SK-N-SH (cell line): ENCODE measurements around the gene POU2F3. TPM values are rescaled to one million over a fixed set of nuclear protein-coding genes. Genes with fewer than 3 reads are reported as not detected.
A peak's percentile ranks its signal among the peaks of the same experiment; 100 is the strongest.

Experiments used
- CTCF ChIA-PET: fragments of 300-600, 350-600 bp; formaldehyde crosslinking; extraction: SDS; loops from one replicate; lab custom pipeline; 2021; lab: Yijun Ruan, JAX
- POLR2A ChIA-PET: fragments of 350-600 bp; sonication (Branson Sonifier 250); formaldehyde crosslinking; extraction: SDS; loops from one replicate; lab custom pipeline; 2020; ENCODE audit warnings: antibody characterized with exemption, inconsistent platforms; lab: Yijun Ruan, JAX
- DNase-seq: peaks from one replicate; pipeline ENCODE4 v3.0.0; 2012
- H2AFZ ChIP-seq: fragments of 200-600 bp; sonication (generic); 2 replicates; pipeline ENCODE4 v1.8.1; 2016; ENCODE audit warnings: antibody characterized with exemption, mild to moderate bottlenecking, low read depth
- H3F3A ChIP-seq: fragments of 200-600 bp; sonication (generic); replicated peaks from 2 replicates; pipeline ENCODE3; 2016; ENCODE audit warnings: antibody characterized with exemption, mild to moderate bottlenecking; ENCODE audit not compliant: insufficient read depth
- H3K27ac ChIP-seq, 2 experiments: fragments of 200-500 bp in 1 of 2; fragments of 200-600 bp in 1 of 2; sonication (Bioruptor generic) in 1 of 2; sonication (generic), shearing (Covaris generic) in 1 of 2; 2 replicates each; pipeline versions ENCODE4 v1.5.1 to v1.6.1; 2014 to 2016; ENCODE audit warnings: low read depth in 2 of 2, inconsistent platforms in 1 of 2, low read length in 1 of 2, mild to moderate bottlenecking in 1 of 2, mixed read lengths in 1 of 2
- H3K27me3 ChIP-seq: fragments of 200-600 bp; sonication (generic), shearing (Covaris generic); 2 replicates; pipeline ENCODE4 v1.6.1; 2016; ENCODE audit warnings: mixed run types; ENCODE audit not compliant: insufficient read depth
- H3K36me3 ChIP-seq, 2 experiments: fragments of 200-500 bp in 1 of 2; fragments of 200-600 bp in 1 of 2; sonication (Bioruptor generic) in 1 of 2; sonication (generic) in 1 of 2; replicated peaks in 1 of 2; 2 replicates each; pipeline versions ENCODE3 to v1.5.1; 2014 to 2016; ENCODE audit warnings: low read length in 1 of 2, mild to moderate bottlenecking in 1 of 2; ENCODE audit not compliant: insufficient read depth in 2 of 2, control insufficient read depth in 1 of 2
- H3K4me1 ChIP-seq, 2 experiments: fragments of 200-500 bp in 1 of 2; fragments of 200-600 bp in 1 of 2; sonication (Bioruptor generic) in 1 of 2; sonication (generic), shearing (Covaris generic) in 1 of 2; 2 replicates each; pipeline versions ENCODE4 v1.5.1 to v1.6.1; 2014 to 2016; ENCODE audit warnings: low read depth in 1 of 2, low read length in 1 of 2, mixed run types in 1 of 2; ENCODE audit not compliant: insufficient read depth in 2 of 2, control insufficient read depth in 1 of 2
- H3K4me2 ChIP-seq: fragments of 200-600 bp; sonication (generic), shearing (Covaris generic); 2 replicates; pipeline ENCODE4 v1.6.1; 2017; ENCODE audit warnings: mixed run types
- H3K4me3 ChIP-seq, 2 experiments: fragments of 200-500 bp in 1 of 2; fragments of 200-600 bp in 1 of 2; sonication (Bioruptor generic) in 1 of 2; sonication (generic), shearing (Covaris generic) in 1 of 2; 2 replicates each; pipeline versions ENCODE4 v1.5.1 to v1.8.1; 2014 to 2016; ENCODE audit warnings: low read depth in 2 of 2, inconsistent platforms in 1 of 2, low read length in 1 of 2, mild to moderate bottlenecking in 1 of 2, mixed read lengths in 1 of 2, moderate library complexity in 1 of 2
- H3K79me2 ChIP-seq: fragments of 200-600 bp; sonication (generic); 2 replicates; pipeline ENCODE4 v1.8.1; 2017; ENCODE audit warnings: mild to moderate bottlenecking; ENCODE audit not compliant: insufficient read depth
- H3K9ac ChIP-seq: fragments of 200-600 bp; sonication (generic); 2 replicates; pipeline ENCODE4 v1.6.1; 2017; ENCODE audit warnings: mixed run types
- H3K9me2 ChIP-seq: fragments of 200-600 bp; sonication (generic); 2 replicates; pipeline ENCODE4 v1.6.1; 2017; ENCODE audit warnings: mixed run types
- H3K9me3 ChIP-seq: fragments of 200-600 bp; sonication (generic); 2 replicates; pipeline ENCODE4 v1.6.1; 2017; ENCODE audit warnings: mixed run types, mild to moderate bottlenecking, moderate library complexity
- H4K20me1 ChIP-seq: fragments of 200-600 bp; sonication (generic); 2 replicates; pipeline ENCODE4 v1.6.1; 2017; ENCODE audit warnings: mild to moderate bottlenecking, mixed run types; ENCODE audit not compliant: insufficient read depth
- ELF1 ChIP-seq: IDR thresholded peaks from 2 replicates; pipeline ENCODE4 v1.4.0; 2012
- EZH2phosphoT487 ChIP-seq: fragments of 200-600 bp; sonication (generic); IDR thresholded peaks from 2 replicates; pipeline ENCODE4 v1.6.1; 2017; ENCODE audit warnings: low read depth, mixed run types, mild to moderate bottlenecking, antibody characterized with exemption, moderate library complexity, borderline replicate concordance
- FOSL2 ChIP-seq: IDR thresholded peaks from 2 replicates; pipeline ENCODE4 v1.4.0; 2012; ENCODE audit warnings: low read depth, mild to moderate bottlenecking, moderate library complexity, borderline replicate concordance
- FOXJ3 ChIP-seq: sonication (generic); formaldehyde crosslinking; IDR thresholded peaks from 2 replicates; pipeline ENCODE4 v1.5.1; 2020; ENCODE audit warnings: mild to moderate bottlenecking, missing genetic modification reagents
- FOXM1 ChIP-seq: IDR thresholded peaks from 2 replicates; pipeline ENCODE4 v1.4.0; 2012; ENCODE audit warnings: low read depth, mild to moderate bottlenecking
- JUND ChIP-seq: IDR thresholded peaks from 2 replicates; pipeline ENCODE4 v1.4.0; 2012
- MXI1 ChIP-seq: IDR thresholded peaks from 2 replicates; pipeline ENCODE4 v1.6.1; 2012; ENCODE audit warnings: mild to moderate bottlenecking, low read depth, low read length, improper control_type of control experiment
- NFIC ChIP-seq: IDR thresholded peaks from 2 replicates; pipeline ENCODE4 v1.4.0; 2012; ENCODE audit warnings: borderline replicate concordance
- POLR2AphosphoS5 ChIP-seq: IDR thresholded peaks from 2 replicates; pipeline ENCODE4 v1.6.1; 2012; ENCODE audit warnings: low read depth, low read length
- RAD21 ChIP-seq: IDR thresholded peaks from 2 replicates; pipeline ENCODE4 v1.6.1; 2012; ENCODE audit warnings: mild to moderate bottlenecking, low read length
- RCOR1 ChIP-seq: fragments of 150-350 bp; IDR thresholded peaks from 2 replicates; pipeline ENCODE4 v1.6.1; 2017; ENCODE audit warnings: antibody characterized with exemption, low read length
- RXRA ChIP-seq: IDR thresholded peaks from 2 replicates; pipeline ENCODE4 v1.4.0; 2012; ENCODE audit warnings: low read depth, mild to moderate bottlenecking, borderline replicate concordance
- SIN3A ChIP-seq: IDR thresholded peaks from 2 replicates; pipeline ENCODE4 v1.6.1; 2012; ENCODE audit warnings: low read depth, mild to moderate bottlenecking, low read length, moderate library complexity, borderline replicate concordance
- TAF1 ChIP-seq: IDR thresholded peaks from 2 replicates; pipeline ENCODE4 v1.6.1; 2012; ENCODE audit warnings: low read depth, mild to moderate bottlenecking, low read length, moderate library complexity, borderline replicate concordance
- WGBS: methylation state at CpG from one replicate; pipeline ENCODE4 v1.1.6; 2017; ENCODE audit warnings: low lambda C conversion rate; 5-methylcytosine and 5-hydroxymethylcytosine counted together
- polyA plus RNA-seq, 3 experiments: library from polyadenylated mRNA; depleted of rRNA; stranded (reverse); fragments of >200 nt; gene quantifications; 2 replicates each; pipeline ENCODE4 v1.2.3, GENCODE V29; 2012
- TF ChIP-seq, protein P1 (sequence below): fragments of 150-350 bp; IDR thresholded peaks from 2 replicates; pipeline ENCODE4 v1.6.1; 2016; ENCODE audit warnings: mild to moderate bottlenecking, low read depth, low read length
- TF ChIP-seq, protein P2 (sequence below): fragments of 150-350 bp; IDR thresholded peaks from 2 replicates; pipeline ENCODE4 v1.6.1; 2017; ENCODE audit warnings: antibody characterized with exemption, low read length, low read depth, borderline replicate concordance
- TF ChIP-seq, protein P3 (sequence below): fragments of 200-600 bp; sonication (generic); IDR thresholded peaks from 2 replicates; pipeline ENCODE4 v1.6.1; 2017; ENCODE audit warnings: antibody characterized with exemption, mild to moderate bottlenecking, moderate library complexity
- TF ChIP-seq, protein P4 (sequence below): IDR thresholded peaks from 2 replicates; pipeline ENCODE4; 2012

POU2F3 gene
- polyA plus RNA-seq, 1 of the 3 experiments (the other 2 are of a cell fraction), result 0.02 TPM

DNA sequence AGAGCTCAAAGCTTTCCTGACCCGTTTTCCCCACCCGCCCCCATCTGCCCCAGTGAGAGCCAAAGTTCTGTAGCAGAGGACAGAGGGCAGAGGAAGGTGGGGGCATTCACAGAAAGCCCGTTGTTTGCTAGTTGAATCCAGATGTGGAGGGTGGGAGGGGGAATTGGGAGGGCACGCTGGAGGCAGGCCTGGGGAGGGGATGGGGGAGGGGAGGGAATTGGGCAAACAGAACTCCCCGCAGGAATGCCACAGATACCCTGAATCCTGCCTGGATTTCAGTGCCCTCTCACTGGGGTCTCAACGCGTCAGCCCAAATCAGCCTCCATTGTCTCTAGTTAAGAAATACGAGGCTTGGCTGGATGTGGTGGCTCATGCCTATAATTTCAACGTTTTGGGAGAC is 42.0 kb upstream of the POU2F3 start:
- ChIA-PET POLR2A (no interaction called here), CTCF (interaction anchor here (0.7 kb wide), 1 partner anchor 15 kb away, joined by 3 read pairs; no protein-coding TSS in a partner anchor)
- Histone ChIP-seq H3K9me3 (no peaks in the 10 kb centered on the region), H3F3A (no peaks in the 10 kb centered on the region), H3K4me2 (no peak overlapping the region), H2AFZ (no peak overlapping the region), H3K79me2 (no peaks in the 10 kb centered on the region), H3K9ac (no peak overlapping the region), H3K36me3 (no peaks in the 10 kb centered on the region), H3K27me3 (peaks cover 7% of the 10 kb centered on the region; the same call in 1 of the 2 replicates), H3K27ac (no peak overlapping the region), H3K4me1 (peaks cover 0 to 10% of the 10 kb centered on the region in 2 experiments; a peak in 1 of 4 replicates), H3K9me2 (no peaks in the 10 kb centered on the region), H4K20me1 (no peaks in the 10 kb centered on the region), H3K4me3 (no peak overlapping the region)
- TF ChIP-seq EZH2phosphoT487, result no peak
- TF ChIP-seq, protein P1, sequence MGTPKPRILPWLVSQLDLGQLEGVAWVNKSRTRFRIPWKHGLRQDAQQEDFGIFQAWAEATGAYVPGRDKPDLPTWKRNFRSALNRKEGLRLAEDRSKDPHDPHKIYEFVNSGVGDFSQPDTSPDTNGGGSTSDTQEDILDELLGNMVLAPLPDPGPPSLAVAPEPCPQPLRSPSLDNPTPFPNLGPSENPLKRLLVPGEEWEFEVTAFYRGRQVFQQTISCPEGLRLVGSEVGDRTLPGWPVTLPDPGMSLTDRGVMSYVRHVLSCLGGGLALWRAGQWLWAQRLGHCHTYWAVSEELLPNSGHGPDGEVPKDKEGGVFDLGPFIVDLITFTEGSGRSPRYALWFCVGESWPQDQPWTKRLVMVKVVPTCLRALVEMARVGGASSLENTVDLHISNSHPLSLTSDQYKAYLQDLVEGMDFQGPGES, result no peak
- TF ChIP-seq MXI1, result no peak
- no peak for TF ChIP-seq ELF1
- no peak for TF ChIP-seq NFIC
- no peak for TF ChIP-seq SIN3A
- TF ChIP-seq FOSL2, result no peak
- peak; percentile 56 for DNase-seq
- WGBS, result 72% methylated on average over 9 of the region's 9 CpGs

DNA sequence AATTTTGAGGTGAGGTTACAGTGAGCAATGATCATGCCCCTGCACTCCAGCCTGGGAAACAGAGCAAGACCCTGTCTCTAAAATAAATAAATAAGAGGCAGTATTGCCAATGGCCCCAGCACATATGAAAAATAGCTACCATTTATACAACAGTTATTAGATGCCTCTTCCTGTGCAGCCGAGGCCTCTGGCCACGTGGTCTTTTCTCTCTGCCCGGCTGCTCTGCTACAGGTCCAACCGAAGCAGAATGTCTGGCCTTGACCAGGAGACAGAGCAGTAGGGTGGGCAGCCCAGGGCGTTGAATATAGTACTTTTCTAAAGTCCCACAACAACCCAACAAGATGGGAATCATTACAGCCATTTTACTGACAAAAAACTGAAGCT is 41.5 kb upstream of the POU2F3 start:
- no peaks in the 10 kb centered on the region for H3K36me3 ChIP-seq
- peaks cover 0 to 8% of the 10 kb centered on the region in 2 experiments; a peak in 1 of 4 replicates for H3K4me1 ChIP-seq
- ChIA-PET POLR2A (no interaction called here), CTCF (interaction anchor here (0.7 to 1.3 kb wide), 2 partner anchors 15 to 102 kb away, joined by 3 to 4 read pairs; no protein-coding TSS in a partner anchor)
- H3K27me3 ChIP-seq, result peaks cover 7% of the 10 kb centered on the region; the same call in 1 of the 2 replicates
- no peak for DNase-seq
- H4K20me1 ChIP-seq, result no peaks in the 10 kb centered on the region
- no peaks in the 10 kb centered on the region for H3K79me2 ChIP-seq
- H3K4me2 ChIP-seq, result no peak overlapping the region
- no peak overlapping the region for H2AFZ ChIP-seq
- H3K27ac ChIP-seq, result no peak overlapping the region
- H3F3A ChIP-seq, result no peaks in the 10 kb centered on the region
- TF ChIP-seq POLR2AphosphoS5, result no peak
- WGBS, result 77% methylated on average over 5 of the region's 5 CpGs
- H3K9me3 ChIP-seq, result no peaks in the 10 kb centered on the region
- no peak overlapping the region for H3K9ac ChIP-seq
- no peak overlapping the region for H3K4me3 ChIP-seq
- no peaks in the 10 kb centered on the region for H3K9me2 ChIP-seq

DNA sequence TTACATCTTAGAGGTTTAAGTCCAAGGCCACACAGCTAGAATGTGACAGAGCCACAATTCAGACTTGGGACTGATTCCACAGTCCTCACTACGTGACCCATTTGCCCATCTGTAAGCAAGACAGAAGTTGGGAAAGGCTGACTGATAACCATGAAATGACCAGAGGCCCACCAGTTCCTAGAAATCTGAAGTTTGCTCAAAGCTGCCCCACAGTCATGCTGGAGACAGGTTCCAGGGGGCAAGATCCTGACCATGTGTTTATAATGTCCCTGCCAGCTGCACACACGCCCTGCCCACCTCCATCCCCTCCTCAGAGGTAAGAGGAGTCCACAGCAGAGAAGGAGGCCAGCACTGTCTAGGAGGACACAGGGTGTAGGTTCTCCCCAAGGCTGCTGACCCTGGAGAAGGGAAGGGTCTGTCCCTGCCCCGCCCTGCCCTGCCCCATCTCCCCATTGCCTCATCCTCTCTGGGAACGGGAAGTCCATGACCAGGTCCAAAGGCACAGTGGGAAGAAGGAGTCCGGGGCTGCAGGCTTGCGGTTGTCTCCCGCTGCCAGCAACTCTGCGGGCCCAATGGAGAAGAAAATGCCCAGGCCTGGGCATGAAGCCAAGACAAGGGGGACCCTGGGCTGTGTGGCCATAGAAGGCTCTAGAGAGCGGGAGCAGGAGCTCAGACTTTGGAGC is 41.0 kb upstream of the POU2F3 start:
- Histone ChIP-seq H3K27me3 (peaks cover 7% of the 10 kb centered on the region; the same call in 1 of the 2 replicates), H3K9me3 (no peaks in the 10 kb centered on the region), H4K20me1 (no peaks in the 10 kb centered on the region), H3K9me2 (no peaks in the 10 kb centered on the region), H3K27ac (no peak overlapping the region), H3K9ac (no peak overlapping the region), H3F3A (no peaks in the 10 kb centered on the region), H3K4me1 (peaks cover 0 to 10% of the 10 kb centered on the region in 2 experiments; a peak in 1 of 4 replicates), H3K79me2 (no peaks in the 10 kb centered on the region), H3K4me2 (no peak overlapping the region), H3K4me3 (no peak overlapping the region), H2AFZ (no peak overlapping the region), H3K36me3 (no peaks in the 10 kb centered on the region)
- ChIA-PET CTCF (interaction anchor here (0.7 to 1.3 kb wide), 3 partner anchors 11 to 101 kb away, joined by 3 to 6 read pairs (median 4); no protein-coding TSS in a partner anchor), POLR2A (no interaction called here)
- WGBS, result 80% methylated on average over 5 of the region's 9 CpGs
- DNase-seq, result no peak
- TF ChIP-seq, protein P2, sequence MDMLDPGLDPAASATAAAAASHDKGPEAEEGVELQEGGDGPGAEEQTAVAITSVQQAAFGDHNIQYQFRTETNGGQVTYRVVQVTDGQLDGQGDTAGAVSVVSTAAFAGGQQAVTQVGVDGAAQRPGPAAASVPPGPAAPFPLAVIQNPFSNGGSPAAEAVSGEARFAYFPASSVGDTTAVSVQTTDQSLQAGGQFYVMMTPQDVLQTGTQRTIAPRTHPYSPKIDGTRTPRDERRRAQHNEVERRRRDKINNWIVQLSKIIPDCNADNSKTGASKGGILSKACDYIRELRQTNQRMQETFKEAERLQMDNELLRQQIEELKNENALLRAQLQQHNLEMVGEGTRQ, result no peak
- TF ChIP-seq FOXJ3 (CRISPR knock-in tag) (no peak), RCOR1 (no peak), FOSL2 (no peak), TAF1 (no peak), RAD21 (no peak), RXRA (no peak), FOXM1 (no peak), JUND (no peak)
- TF ChIP-seq, protein P3, sequence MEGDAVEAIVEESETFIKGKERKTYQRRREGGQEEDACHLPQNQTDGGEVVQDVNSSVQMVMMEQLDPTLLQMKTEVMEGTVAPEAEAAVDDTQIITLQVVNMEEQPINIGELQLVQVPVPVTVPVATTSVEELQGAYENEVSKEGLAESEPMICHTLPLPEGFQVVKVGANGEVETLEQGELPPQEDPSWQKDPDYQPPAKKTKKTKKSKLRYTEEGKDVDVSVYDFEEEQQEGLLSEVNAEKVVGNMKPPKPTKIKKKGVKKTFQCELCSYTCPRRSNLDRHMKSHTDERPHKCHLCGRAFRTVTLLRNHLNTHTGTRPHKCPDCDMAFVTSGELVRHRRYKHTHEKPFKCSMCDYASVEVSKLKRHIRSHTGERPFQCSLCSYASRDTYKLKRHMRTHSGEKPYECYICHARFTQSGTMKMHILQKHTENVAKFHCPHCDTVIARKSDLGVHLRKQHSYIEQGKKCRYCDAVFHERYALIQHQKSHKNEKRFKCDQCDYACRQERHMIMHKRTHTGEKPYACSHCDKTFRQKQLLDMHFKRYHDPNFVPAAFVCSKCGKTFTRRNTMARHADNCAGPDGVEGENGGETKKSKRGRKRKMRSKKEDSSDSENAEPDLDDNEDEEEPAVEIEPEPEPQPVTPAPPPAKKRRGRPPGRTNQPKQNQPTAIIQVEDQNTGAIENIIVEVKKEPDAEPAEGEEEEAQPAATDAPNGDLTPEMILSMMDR, result no peak
- TF ChIP-seq, protein P4, sequence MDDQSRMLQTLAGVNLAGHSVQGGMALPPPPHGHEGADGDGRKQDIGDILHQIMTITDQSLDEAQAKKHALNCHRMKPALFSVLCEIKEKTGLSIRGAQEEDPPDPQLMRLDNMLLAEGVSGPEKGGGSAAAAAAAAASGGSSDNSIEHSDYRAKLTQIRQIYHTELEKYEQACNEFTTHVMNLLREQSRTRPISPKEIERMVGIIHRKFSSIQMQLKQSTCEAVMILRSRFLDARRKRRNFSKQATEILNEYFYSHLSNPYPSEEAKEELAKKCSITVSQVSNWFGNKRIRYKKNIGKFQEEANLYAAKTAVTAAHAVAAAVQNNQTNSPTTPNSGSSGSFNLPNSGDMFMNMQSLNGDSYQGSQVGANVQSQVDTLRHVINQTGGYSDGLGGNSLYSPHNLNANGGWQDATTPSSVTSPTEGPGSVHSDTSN, result no peak
